ENCODE measurements around the gene KCNK1. TPM values are rescaled to one million over a fixed set of nuclear protein-coding genes. Genes with fewer than 3 reads are reported as not detected.

Gene KCNK1
- total and polyA plus RNA-seq, 8 donors = 2.3 to 7.5 (median 3.8) TPM

GRCh38 chr1:233584931-233585330, 29.0 kb upstream of the KCNK1 start:
- Histone ChIP-seq H3K27me3 (no peaks in the 10 kb centered on the region), H3K4me1 (no peaks in the 10 kb centered on the region), H3K36me3 (no peaks in the 10 kb centered on the region), H3K4me3 (no peak overlapping the region), H3K27ac (no peak overlapping the region), H3K9me3 (no peaks in the 10 kb centered on the region)
- DNase-seq (no peak), ATAC-seq (no peak), FAIRE-seq (no peak)
- TF ChIP-seq CTCF (IDR thresholded peaks at IDR 0.05) = no peak
- intact Hi-C loops (cut with DNase I) = no loop called here

- Histone ChIP-seq H3K4me3 (no peak overlapping the region), H3K36me3 (no peaks in the 10 kb centered on the region), H3K9me3 (no peaks in the 10 kb centered on the region), H3K4me1 (no peaks in the 10 kb centered on the region), H3K27me3 (no peaks in the 10 kb centered on the region), H3K27ac (no peak overlapping the region)
- FAIRE-seq (no peak), DNase-seq (no peak), ATAC-seq (no peak)
- intact Hi-C loops (cut with DNase I) = no loop called here
- TF ChIP-seq CTCF (IDR thresholded peaks at IDR 0.05) = no peak
- 78 to 87% methylated on average over 2 of the region's 2 CpGs for WGBS, 2 donors
Observed at GRCh38 chr1:233586301-233586700, 27.6 kb upstream of the KCNK1 start.

- FAIRE-seq (no peak), DNase-seq (no peak), ATAC-seq (no peak)
- intact Hi-C loops (cut with DNase I) = no loop called here
- Histone ChIP-seq H3K27me3 (no peaks in the 10 kb centered on the region), H3K9me3 (no peaks in the 10 kb centered on the region), H3K4me1 (no peaks in the 10 kb centered on the region), H3K4me3 (no peak overlapping the region), H3K27ac (no peak overlapping the region), H3K36me3 (no peaks in the 10 kb centered on the region)
- TF ChIP-seq CTCF (IDR thresholded peaks at IDR 0.05) = no peak
- 72 to 85% methylated on average over 4 of the region's 4 CpGs for WGBS, 2 donors
Observed at GRCh38 chr1:233587196-233587595, 26.7 kb upstream of the KCNK1 start.

- no peak overlapping the region for H3K27ac ChIP-seq
- no peaks in the 10 kb centered on the region for H3K9me3 ChIP-seq
- FAIRE-seq (no peak), ATAC-seq (no peak), DNase-seq (no peak)
- H3K27me3 ChIP-seq = no peaks in the 10 kb centered on the region
- H3K4me3 ChIP-seq = no peak overlapping the region
- no peaks in the 10 kb centered on the region for H3K36me3 ChIP-seq
- no peaks in the 10 kb centered on the region for H3K4me1 ChIP-seq
- intact Hi-C loops (cut with DNase I) = no loop called here
- 21 to 29% methylated on average over 17 of the region's 17 CpGs for WGBS, 2 donors
- TF ChIP-seq CTCF (IDR thresholded peaks at IDR 0.05) = no peak
Observed at GRCh38 chr1:233587958-233588799, 25.7 kb upstream of the KCNK1 start.

GRCh38 chr1:233597489-233597901, 16.4 kb upstream of the KCNK1 start:
- Histone ChIP-seq H3K9me3 (no peaks in the 10 kb centered on the region), H3K36me3 (no peaks in the 10 kb centered on the region), H3K4me3 (no peak overlapping the region), H3K27ac (no peak overlapping the region), H3K27me3 (no peaks in the 10 kb centered on the region), H3K4me1 (no peaks in the 10 kb centered on the region)
- DNase-seq (no peak), ATAC-seq (no peak), FAIRE-seq (no peak)
- intact Hi-C loops (cut with DNase I) = no loop called here
- no peak for TF ChIP-seq CTCF (IDR thresholded peaks at IDR 0.05)
- WGBS, 2 donors = 32 to 40% methylated on average over 2 of the region's 2 CpGs

Measured in pancreas (tissue), 10 donors.